ENCODE measurements around the gene PSAT1. TPM values are rescaled to one million over a fixed set of nuclear protein-coding genes. Genes with fewer than 3 reads are reported as not detected.

Gene PSAT1
- polyA plus RNA-seq, 1 donor (not counting 4 experiments of a cell fraction or from before 2014, with no cell fraction given): 88.9 TPM

- Histone ChIP-seq H3K9ac (ENCODE audit: control insufficient read depth, extremely low read depth, insufficient read depth, low read length) (no peak overlapping the region), H2AFZ (ENCODE audit: control insufficient read depth, low read length) (no peak overlapping the region), H3K4me1 (ENCODE audit: control insufficient read depth, extremely low read depth, insufficient read depth, low read length) (no peaks in the 10 kb centered on the region), H3K9me1 (ENCODE audit: control insufficient read depth, extremely low read depth, insufficient read depth, low read length) (no peaks in the 10 kb centered on the region), H3K27me3 (ENCODE audit: control insufficient read depth, extremely low read depth, insufficient read depth, low read length) (no peaks in the 10 kb centered on the region), H3K36me3 (ENCODE audit: control insufficient read depth in 2 of 2, extremely low read depth in 1 of 2, insufficient read depth in 2 of 2, low read length in 2 of 2) (peaks cover 0 to 34% of the 10 kb centered on the region in 2 experiments), H3K4me2 (ENCODE audit: control insufficient read depth, extremely low read depth, insufficient read depth, low read depth, low read length) (no peak overlapping the region), H3K4me3 (ENCODE audit: control insufficient read depth in 2 of 3, extremely low read depth in 1 of 3, insufficient read depth in 2 of 3, low read depth in 1 of 3, low read length in 3 of 3) (no peak overlapping the region), H4K20me1 (ENCODE audit: control insufficient read depth, extremely low read depth, insufficient read depth, low read length) (no peaks in the 10 kb centered on the region), H3K79me2 (ENCODE audit: control insufficient read depth, insufficient read depth, low read length) (no peaks in the 10 kb centered on the region), H3K27ac (ENCODE audit: control insufficient read depth, insufficient read depth, low read length) (no peak overlapping the region), H3K9me3 (ENCODE audit: control insufficient read depth, low read depth, low read length) (no peaks in the 10 kb centered on the region)
- no peak for FAIRE-seq
- dilution Hi-C loops (cut with MboI; ENCODE audit: extremely low pct_ligation_motif_present, low sequenced_read_pairs): no loop called here
- DNase-seq (ENCODE audit: low read depth, low spot score): no peak
- TF ChIP-seq CTCF (optimal IDR thresholded peaks at IDR 0.05 in 1 of 3, IDR thresholded peaks at IDR 0.05 in 1 of 3, conservative IDR thresholded peaks at IDR 0.05 in 1 of 3; ENCODE audit: extremely low read depth in 1 of 3, insufficient read depth in 2 of 3, low read length in 3 of 3): no peak
These were observed 27.8 kb downstream of the PSAT1 start for GRCh38 chr9:78324682-78325081.

- peaks cover 0 to 31% of the 10 kb centered on the region in 2 experiments for H3K36me3 ChIP-seq (ENCODE audit: control insufficient read depth in 2 of 2, extremely low read depth in 1 of 2, insufficient read depth in 2 of 2, low read length in 2 of 2)
- TF ChIP-seq CTCF (optimal IDR thresholded peaks at IDR 0.05 in 1 of 3, IDR thresholded peaks at IDR 0.05 in 1 of 3, conservative IDR thresholded peaks at IDR 0.05 in 1 of 3; ENCODE audit: extremely low read depth in 1 of 3, insufficient read depth in 2 of 3, low read length in 3 of 3): no peak
- DNase-seq (ENCODE audit: low read depth, low spot score): no peak
These were observed 28.4 kb downstream of the PSAT1 start for GRCh38 chr9:78325343-78325742.

More at GRCh38 chr9:78325343-78325742, 28.4 kb downstream of the PSAT1 start:
- no peaks in the 10 kb centered on the region for H3K27me3 ChIP-seq (ENCODE audit: control insufficient read depth, extremely low read depth, insufficient read depth, low read length)
- FAIRE-seq: no peak
- H3K4me2 ChIP-seq (ENCODE audit: control insufficient read depth, extremely low read depth, insufficient read depth, low read depth, low read length): no peak overlapping the region
- H3K9ac ChIP-seq (ENCODE audit: control insufficient read depth, extremely low read depth, insufficient read depth, low read length): no peak overlapping the region
- H3K79me2 ChIP-seq (ENCODE audit: control insufficient read depth, insufficient read depth, low read length): no peaks in the 10 kb centered on the region
- no peak overlapping the region for H2AFZ ChIP-seq (ENCODE audit: control insufficient read depth, low read length)
- no peak overlapping the region for H3K4me3 ChIP-seq (ENCODE audit: control insufficient read depth in 2 of 3, extremely low read depth in 1 of 3, insufficient read depth in 2 of 3, low read depth in 1 of 3, low read length in 3 of 3)
- H3K27ac ChIP-seq (ENCODE audit: control insufficient read depth, insufficient read depth, low read length): no peak overlapping the region
- no peaks in the 10 kb centered on the region for H4K20me1 ChIP-seq (ENCODE audit: control insufficient read depth, extremely low read depth, insufficient read depth, low read length)
- no peaks in the 10 kb centered on the region for H3K9me3 ChIP-seq (ENCODE audit: control insufficient read depth, low read depth, low read length)
- dilution Hi-C loops (cut with MboI; ENCODE audit: extremely low pct_ligation_motif_present, low sequenced_read_pairs): no loop called here
- no peaks in the 10 kb centered on the region for H3K9me1 ChIP-seq (ENCODE audit: control insufficient read depth, extremely low read depth, insufficient read depth, low read length)
- H3K4me1 ChIP-seq (ENCODE audit: control insufficient read depth, extremely low read depth, insufficient read depth, low read length): no peaks in the 10 kb centered on the region

Measured in keratinocyte (primary cell).